Activated naive CD4-positive, alpha-beta T cell treated with anti-CD3 and anti-CD28 coated beads, Interleukin-2, amount 50 U/mL, for 72 hours (primary cell): Measurements from ENCODE around the gene SMAP2. TPM values are rescaled to one million over a fixed set of nuclear protein-coding genes. Genes with fewer than 3 reads are reported as not detected.
"Not testable (repeated sequence)": the region's sequence is repeated elsewhere in the genome, so short reads cannot be mapped to it uniquely, and the experiment has no call there.

Source experiments
- ATAC-seq, 2 donors: fragments of 150-1000 bp; cut with Tn5 transposase; 2 replicates each; pipeline ENCODE4 v1.10.0; 2021; ENCODE audit warnings: mild to moderate bottlenecking in 2 of 2, moderate library complexity in 2 of 2
- DNase-seq, 2 donors: peaks; one replicate each; pipeline ENCODE4 v3.0.0; 2021 to 2022; ENCODE audit warnings: low spot score in 2 of 2
- H3K27ac Mint-ChIP-seq, 2 donors: one replicate each; pipeline ENCODE4 v1.8.0; 2022; ENCODE audit warnings: mild to moderate bottlenecking in 2 of 2, mixed read lengths in 2 of 2
- H3K36me3 Mint-ChIP-seq, 2 donors: one replicate each; pipeline ENCODE4 v1.8.0; 2022; ENCODE audit warnings: mixed read lengths in 2 of 2
- H3K9me3 Mint-ChIP-seq, 2 donors: one replicate each; pipeline ENCODE4 v1.8.0; 2022; ENCODE audit warnings: mixed read lengths in 2 of 2
- total RNA-seq, 2 donors: library from RNA; stranded (reverse); gene quantifications; one replicate each; pipeline ENCODE4 v1.2.3, GENCODE V29; 2022

SMAP2 gene
- total RNA-seq: 100 to 1,000 TPM; 229 to 299 TPM

DNA sequence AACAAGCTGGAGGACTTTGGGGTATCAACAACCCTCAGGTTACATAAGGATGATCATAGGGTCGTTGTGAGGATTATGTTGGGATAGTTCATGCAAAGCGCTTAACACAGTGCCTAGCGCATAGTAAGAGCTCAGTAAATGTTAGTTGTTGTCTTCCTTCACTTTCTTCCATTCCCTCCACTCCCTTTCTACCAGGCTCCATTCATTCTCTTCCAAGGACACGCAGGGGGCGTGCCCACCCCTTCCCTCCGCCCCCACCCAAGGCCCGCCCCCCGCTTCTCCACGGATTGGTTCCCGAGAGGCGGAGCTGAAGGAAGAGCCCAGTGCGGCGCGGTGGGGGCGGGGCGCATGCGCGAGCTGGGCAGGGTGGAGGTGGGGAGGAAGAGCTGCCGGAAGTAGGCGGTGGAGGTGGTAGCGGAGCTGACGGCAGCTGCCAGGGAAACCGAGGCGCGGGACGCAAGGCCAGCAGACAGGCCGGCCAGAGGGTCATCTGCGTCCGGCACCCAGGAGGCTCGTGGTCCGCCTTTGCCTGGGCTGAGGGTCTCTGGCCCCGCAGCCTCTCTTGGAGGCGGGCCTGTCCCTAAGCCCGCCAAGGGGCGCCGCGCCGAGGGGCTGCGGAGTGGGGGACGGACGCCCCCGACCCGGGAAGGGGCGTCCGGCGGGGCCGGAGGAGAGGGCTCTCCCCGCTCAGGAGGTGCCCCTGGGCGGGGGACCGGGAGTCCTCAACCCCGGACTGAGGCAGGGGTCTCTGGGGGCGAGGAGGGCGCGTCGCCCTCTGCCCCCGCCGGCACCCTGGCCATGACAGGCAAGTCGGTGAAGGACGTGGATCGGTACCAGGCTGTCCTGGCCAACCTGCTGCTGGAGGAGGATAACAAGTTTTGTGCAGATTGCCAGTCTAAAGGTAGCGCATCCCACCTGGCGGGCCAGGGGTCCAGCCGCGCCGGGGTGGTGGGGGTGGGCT lies at the start of gene SMAP2:
TSS of gene SMAP2 (plus strand) at position 405 of the 961 bp plus-strand sequence. CDS start at position 799, 394 bp downstream.
- ATAC-seq (peak; percentile 87), DNase-seq (peak; percentile 96 to 97)
- peaks cover 0 to 3% of the 10 kb centered on the region in 2 donors for H3K9me3 Mint-ChIP-seq
- peak within 1 kb of the TSS; percentile 98 to 99 for H3K27ac Mint-ChIP-seq
- peaks cover 32 to 41% of the 10 kb centered on the region in 2 donors for H3K36me3 Mint-ChIP-seq

DNA sequence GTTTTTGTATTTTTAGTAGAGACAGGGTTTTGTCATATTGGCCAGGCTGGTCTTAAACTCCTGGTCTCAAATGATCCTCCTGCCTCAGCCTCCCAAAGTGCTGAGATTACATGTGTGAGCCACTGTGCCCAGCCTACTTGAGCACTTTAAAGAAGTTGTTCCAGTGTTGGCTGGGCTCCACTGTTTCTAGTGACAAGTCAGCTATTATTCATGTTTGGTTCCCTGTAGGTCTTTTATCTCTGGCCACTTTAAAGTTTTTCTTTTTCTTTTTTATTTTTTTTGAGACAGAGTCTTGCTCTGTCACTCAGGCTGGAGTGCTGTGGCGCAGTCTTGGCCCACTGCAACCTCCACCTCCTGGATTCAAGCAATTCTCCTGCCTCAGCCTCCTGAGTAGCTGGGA lies 42.1 kb upstream of the SMAP2 start:
- not testable (repeated sequence) for DNase-seq, H3K27ac Mint-ChIP-seq, H3K36me3 Mint-ChIP-seq, ATAC-seq, H3K9me3 Mint-ChIP-seq

DNA sequence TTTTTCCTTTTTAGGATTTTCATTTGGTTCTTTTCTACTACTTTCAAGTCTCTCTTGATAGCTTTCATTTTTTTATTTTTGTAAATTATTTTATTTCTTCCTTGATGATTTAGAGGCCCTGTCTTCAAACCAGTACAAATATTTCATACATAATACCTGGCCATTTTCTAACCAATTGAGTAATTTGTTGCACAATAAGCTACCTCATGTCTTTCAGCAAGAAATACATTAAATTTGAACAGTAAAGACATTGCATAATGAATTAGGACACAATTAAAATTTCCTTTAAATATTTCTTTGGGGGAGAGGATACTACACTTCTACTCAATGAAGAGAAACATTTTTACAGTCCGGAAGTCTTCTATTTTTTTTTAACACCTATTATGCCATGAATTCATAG lies 40.8 kb upstream of the SMAP2 start:
- DNase-seq: no peak
- no peak for ATAC-seq
- Mint-ChIP-seq H3K9me3 (peaks cover 0 to 5% of the 10 kb centered on the region in 2 donors), H3K27ac (no peak overlapping the region), H3K36me3 (no peaks in the 10 kb centered on the region)

DNA sequence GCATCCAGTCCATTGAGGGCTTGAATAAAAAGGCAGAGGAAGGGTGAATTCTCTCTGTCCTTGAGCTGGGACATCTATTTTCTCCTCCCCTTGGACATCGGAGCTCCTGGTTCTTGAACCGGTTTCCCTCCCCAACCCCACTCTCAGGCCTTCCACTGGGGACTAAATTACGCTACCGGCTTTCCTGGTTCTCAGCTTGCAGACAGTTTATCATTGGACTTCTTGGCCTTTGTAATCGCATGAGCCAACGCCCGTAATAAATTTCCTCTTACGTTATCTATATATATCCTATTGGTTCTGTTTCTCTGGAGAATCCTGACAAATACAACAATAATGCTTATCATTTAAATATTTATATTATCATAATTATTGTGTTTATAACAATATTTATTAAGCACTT lies 36.1 kb upstream of the SMAP2 start:
- peaks cover 0 to 5% of the 10 kb centered on the region in 2 donors for H3K9me3 Mint-ChIP-seq
- H3K27ac Mint-ChIP-seq: no peak overlapping the region
- no peak for DNase-seq
- no peak for ATAC-seq
- peaks cover 0 to 6% of the 10 kb centered on the region in 2 donors for H3K36me3 Mint-ChIP-seq

DNA sequence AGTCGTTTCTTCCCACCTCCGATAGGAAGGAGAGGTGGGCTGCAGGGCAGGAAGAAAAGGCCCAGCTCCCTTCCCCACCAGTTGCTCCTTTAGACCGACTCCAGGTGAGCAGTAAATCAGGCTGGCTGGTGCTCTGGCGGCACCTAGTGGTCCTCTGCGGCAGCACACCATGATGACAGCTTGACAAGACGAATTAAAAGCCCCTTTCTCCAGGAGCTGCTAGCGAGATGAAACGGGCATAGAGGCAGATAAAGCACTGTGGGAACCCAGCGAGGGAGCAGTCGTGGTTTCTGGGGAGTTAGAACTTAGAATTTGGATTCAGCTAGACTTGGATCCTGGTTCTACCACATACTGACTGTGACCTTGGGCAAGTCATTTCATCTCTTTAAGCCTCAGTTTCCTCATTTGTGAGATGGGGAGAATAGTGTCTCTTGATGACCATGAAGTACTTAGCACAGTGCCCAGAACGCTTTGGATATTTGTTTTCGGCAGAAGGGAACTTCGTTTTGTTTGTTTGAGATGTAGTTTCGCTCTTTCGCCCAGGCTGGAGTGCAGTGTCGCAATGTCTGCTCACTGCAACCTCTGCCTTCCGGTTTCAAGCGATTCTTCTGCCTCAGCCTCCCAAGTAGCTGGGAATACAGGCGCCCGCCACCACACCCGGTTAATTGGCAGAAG lies 34.6 kb upstream of the SMAP2 start:
- peaks cover 0 to 16% of the 10 kb centered on the region in 2 donors for H3K36me3 Mint-ChIP-seq
- ATAC-seq (peak; percentile 75 to 79), DNase-seq (peak; percentile 87 to 93)
- H3K27ac Mint-ChIP-seq: peak overlapping the region; percentile 58 to 62
- no peaks in the 10 kb centered on the region for H3K9me3 Mint-ChIP-seq

DNA sequence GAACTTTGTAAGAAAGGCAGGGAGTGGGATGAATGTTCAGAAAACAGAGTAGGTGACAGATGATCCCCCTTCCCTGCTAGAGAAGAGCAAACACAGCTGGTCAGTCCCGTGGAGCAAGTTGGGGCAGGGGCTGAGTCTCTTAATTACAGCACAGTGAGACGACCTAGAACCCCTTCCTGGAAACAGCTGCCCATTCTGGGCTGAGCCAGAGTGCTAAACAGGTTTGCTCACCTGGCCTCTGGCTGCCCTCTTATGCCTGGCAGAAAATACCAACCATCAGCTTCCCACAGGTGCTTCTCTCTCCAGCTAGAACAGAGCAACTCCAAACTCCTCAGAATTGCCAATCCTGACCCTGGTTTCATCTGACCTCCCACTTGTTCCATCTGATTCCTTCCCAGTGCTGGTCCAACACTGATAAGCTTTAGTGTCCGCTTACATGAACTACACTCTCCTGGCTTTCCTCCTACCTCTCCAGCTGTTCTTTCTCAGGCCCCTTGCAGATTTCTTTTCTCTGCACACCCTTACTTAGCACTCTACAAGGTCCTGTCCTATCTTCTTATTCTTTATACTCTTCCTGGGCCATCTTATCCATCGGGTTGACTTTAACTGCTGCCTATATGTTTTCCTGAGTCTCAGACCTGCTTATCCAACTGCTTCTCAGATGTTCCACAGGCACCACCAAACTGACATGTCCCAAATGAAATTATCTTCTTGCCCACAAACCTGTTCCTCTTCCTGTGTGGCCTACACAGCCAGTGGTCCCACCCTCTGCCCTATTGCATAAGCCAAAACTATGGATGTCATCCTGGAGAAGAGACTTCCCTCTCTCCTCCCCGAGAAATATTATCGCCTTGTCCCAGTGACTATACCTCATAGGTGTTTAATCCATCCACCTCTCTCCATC lies 33.9 kb upstream of the SMAP2 start:
- no peak for ATAC-seq
- Mint-ChIP-seq H3K36me3 (peaks cover 0 to 22% of the 10 kb centered on the region in 2 donors), H3K27ac (peak overlapping the region in 1 of 2 donors; percentile 9), H3K9me3 (peaks cover 0 to 5% of the 10 kb centered on the region in 2 donors)
- no peak for DNase-seq

DNA sequence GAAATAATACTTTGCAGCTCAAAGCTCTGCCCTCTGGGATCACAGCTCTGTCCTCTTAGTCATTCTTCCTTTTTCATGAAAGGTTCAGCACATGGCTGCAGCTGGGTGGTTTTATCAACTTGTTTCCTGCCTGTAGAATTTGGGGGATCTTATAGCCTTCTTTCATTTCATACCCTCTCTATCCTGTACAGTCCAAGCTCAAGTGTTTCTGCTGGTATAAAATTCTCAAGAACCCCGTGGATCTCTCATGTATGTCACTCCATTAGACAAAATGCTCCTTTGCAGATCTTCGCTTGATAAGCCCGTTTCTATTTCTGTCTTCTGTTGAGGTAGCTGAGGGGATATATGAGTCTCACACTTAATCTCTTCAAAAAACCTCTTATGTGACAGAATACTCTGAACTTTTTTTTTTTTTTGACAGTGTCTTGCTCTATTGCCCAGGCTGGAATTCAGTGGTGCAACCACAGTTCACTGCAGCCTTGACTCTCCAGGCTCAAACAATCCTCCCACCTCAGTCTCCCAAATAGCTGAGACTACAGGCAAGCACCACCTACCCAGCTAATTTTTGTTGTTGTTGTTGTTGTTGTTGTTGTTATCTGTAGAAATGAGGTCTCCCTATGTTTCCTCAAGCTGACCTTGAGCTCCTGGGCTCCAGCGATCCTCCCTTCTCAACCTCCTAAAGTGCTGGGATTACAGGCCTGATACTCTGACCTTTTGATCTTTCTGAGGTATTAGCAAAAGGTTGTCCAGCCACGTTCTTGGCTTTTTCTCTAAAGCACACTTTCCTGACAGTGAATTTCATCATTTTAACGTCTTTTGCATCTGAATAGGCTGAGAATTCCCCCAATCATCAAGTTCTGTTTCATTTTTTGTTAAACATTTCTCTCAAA lies 31.8 kb upstream of the SMAP2 start:
- no peak for DNase-seq
- H3K9me3 Mint-ChIP-seq: peaks cover 0 to 5% of the 10 kb centered on the region in 2 donors
- peaks cover 0 to 22% of the 10 kb centered on the region in 2 donors for H3K36me3 Mint-ChIP-seq
- H3K27ac Mint-ChIP-seq: peak overlapping the region; percentile 95 to 97
- ATAC-seq: peak; percentile 55 to 57

DNA sequence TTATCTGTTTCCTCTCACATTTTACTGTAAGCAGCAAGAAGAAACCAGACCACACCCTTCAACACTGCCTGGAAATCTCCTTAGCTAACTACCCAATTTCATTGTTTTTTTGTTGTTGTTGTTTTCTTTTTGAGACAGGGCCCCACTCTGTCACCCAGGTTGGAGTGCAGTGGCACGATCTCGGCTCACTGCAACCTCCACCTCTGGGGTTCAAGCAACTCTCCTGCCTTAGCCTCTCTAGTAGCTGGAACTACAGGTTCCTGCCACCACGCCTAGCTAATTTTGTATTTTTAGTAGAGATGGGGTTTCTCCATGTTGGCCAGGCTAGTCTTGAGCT lies 31.2 kb upstream of the SMAP2 start:
- H3K27ac Mint-ChIP-seq: peak overlapping the region; percentile 95 to 97
- peak in 1 of 2 donors; percentile 34 for ATAC-seq
- H3K9me3 Mint-ChIP-seq, DNase-seq: not testable (repeated sequence)
- peaks cover 0 to 22% of the 10 kb centered on the region in 2 donors for H3K36me3 Mint-ChIP-seq

DNA sequence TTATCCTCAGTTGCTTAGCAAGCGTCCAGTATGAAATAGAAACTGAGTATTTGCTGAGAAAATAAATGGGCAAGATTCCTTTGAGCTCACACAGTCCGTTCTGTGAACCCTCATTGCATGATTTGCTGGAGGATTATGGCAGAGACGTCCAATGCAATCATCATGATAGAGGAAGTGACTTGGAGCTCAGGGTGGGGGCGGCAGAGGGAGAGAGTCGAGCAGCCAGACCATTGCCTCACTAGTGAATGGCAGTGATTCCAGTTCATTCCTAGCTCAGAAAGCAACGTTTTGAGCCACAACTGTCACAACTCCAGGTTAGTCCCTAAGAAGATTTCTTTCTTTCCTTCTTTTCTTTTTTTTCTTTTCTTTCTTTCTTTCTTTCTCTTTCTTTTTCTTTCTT lies 28.9 kb upstream of the SMAP2 start:
- DNase-seq (no peak), ATAC-seq (peak; percentile 37 to 77)
- peaks cover 0 to 5% of the 10 kb centered on the region in 2 donors for H3K9me3 Mint-ChIP-seq
- H3K36me3 Mint-ChIP-seq: peaks cover 0 to 22% of the 10 kb centered on the region in 2 donors
- H3K27ac Mint-ChIP-seq: peak overlapping the region; percentile 45 to 95

DNA sequence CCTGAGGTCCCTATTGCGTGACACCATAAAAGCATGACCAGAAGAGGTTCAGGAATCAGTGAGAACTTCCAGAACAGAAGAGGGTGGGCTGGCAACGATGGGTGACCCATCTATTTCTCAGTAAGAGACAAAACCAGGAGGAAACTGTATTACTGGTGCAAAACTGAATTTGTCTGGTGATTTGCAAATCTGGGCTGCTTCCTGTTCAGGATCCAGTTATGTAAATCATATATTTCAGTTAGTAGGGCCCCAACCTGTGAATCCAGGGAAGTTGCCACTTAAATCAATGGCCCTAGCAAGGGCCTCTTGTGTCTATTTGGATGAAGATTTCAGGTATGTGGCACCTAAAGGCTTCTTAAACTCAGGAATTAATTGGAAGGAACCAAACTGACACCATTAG lies 23.1 kb upstream of the SMAP2 start:
- Mint-ChIP-seq H3K36me3 (no peaks in the 10 kb centered on the region), H3K27ac (peak overlapping the region in 1 of 2 donors; percentile 2), H3K9me3 (peaks cover 0 to 5% of the 10 kb centered on the region in 2 donors)
- no peak for DNase-seq
- no peak for ATAC-seq

DNA sequence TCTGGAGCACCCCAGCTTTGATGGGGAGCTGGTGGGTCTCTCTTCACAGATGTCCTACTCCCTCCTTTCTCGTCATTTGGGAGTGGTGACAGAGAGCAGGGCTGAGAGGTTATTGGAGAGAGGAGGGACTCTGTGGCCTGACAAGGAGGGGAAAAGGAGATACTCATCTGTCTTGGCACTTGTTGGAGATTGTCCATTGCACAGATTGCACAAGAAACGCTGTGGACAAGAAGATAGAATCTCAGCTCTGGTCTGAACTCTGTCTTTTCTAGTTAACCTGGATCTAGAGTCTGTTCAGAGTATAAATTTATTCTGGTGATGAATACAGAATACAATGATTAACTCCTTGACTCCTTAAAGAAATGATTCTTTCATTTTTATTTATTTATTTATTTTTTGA lies 22.4 kb upstream of the SMAP2 start:
- H3K9me3 Mint-ChIP-seq: peaks cover 0 to 5% of the 10 kb centered on the region in 2 donors
- no peaks in the 10 kb centered on the region for H3K36me3 Mint-ChIP-seq
- H3K27ac Mint-ChIP-seq: no peak overlapping the region
- ATAC-seq (no peak), DNase-seq (no peak)

DNA sequence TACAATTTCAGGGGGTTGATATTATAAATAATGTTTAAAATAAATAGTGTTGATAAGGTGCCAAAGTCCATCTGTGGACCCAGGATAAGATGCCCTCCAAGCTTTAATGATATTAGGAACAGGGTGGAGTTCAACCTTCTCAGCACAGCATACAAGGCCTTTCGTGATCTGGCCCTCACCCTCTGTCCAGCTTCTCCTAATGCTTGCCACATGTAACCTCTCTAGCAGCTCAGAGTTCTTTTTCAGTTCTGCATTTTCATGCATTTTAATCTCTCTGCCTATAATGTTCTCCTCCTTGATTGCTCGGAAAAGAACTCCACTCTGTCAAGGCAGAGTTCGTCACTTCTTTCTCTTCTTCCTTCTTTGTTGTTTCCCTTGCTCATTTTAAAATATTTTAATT lies 21.4 kb upstream of the SMAP2 start:
- H3K36me3 Mint-ChIP-seq: peaks cover 0 to 5% of the 10 kb centered on the region in 2 donors
- no peak overlapping the region for H3K27ac Mint-ChIP-seq
- ATAC-seq (no peak), DNase-seq (no peak)
- peaks cover 0 to 11% of the 10 kb centered on the region in 2 donors for H3K9me3 Mint-ChIP-seq

DNA sequence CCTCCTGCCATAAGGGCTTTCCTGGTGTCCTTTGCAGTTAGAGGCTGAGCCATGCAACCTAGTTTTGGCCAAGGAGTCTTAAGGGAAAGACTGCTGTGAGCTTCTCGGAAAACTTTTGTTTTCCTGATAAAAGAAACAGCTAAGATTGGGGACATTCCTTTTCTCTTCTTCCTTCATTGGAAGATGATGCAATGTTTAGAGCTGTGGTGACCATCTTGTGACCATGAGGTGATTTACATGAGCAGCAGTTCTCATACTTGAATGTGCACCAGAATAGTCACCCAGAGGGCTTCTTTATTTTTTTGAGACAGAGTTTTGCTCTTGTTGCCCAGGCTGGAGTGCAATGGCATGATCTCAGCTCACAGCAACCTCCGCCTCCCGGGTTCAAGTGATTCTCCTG lies 20.4 kb upstream of the SMAP2 start:
- Mint-ChIP-seq H3K36me3 (peaks cover 0 to 14% of the 10 kb centered on the region in 2 donors), H3K9me3 (peaks cover 0 to 12% of the 10 kb centered on the region in 2 donors), H3K27ac (peak overlapping the region in 1 of 2 donors; percentile 32)
- DNase-seq (no peak), ATAC-seq (no peak)

DNA sequence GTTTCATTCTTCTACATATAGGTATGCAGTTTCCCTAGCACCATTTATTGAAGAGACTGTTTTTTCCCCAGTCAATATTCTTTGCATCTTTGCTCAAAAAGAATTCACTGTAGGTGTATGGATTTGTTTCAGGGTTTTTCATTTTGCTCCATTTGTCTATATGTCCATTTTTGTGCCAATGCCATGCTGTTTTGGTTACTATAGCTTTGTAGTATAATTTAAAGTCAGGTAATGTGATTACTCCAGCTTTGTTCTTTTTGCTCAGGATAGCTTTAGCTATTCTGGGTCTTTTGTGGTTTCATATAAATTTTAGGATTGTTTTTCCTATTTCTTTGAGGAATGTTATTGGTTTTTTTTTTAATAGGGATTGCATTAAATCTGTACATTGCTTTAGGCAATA lies 15.9 kb upstream of the SMAP2 start:
- ATAC-seq (no peak), DNase-seq (no peak)
- peaks cover 10 to 26% of the 10 kb centered on the region in 2 donors for H3K9me3 Mint-ChIP-seq
- H3K36me3 Mint-ChIP-seq: peaks cover 4 to 37% of the 10 kb centered on the region in 2 donors
- H3K27ac Mint-ChIP-seq: no peak overlapping the region

DNA sequence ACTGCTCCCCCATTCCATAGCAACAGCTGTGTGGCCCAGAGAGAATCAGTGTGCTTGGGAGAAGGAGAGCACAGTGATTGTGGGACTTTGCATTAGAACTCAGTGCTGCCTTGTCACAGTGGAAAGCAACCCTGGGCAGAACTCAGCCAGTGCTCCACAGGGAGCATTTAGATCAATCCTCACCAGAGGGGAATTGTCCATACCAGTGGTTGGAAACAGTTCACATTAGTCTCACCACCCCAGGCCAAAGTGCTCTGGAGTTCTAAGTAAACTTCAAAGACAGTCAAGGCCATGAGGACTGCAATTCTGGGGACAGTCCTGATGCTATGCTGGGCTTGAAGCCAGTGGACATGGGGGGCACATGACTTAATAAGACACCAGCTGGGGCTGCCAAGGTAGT lies 12.9 kb upstream of the SMAP2 start:
- H3K27ac Mint-ChIP-seq: no peak overlapping the region
- H3K36me3 Mint-ChIP-seq: peaks cover 4 to 37% of the 10 kb centered on the region in 2 donors
- ATAC-seq (no peak), DNase-seq (no peak)
- H3K9me3 Mint-ChIP-seq: peaks cover 10 to 27% of the 10 kb centered on the region in 2 donors
